Lower lobe of right lung (tissue), 2 donors: ENCODE measurements around the gene SHCBP1L. TPM values are rescaled to one million over a fixed set of nuclear protein-coding genes. Genes with fewer than 3 reads are reported as not detected.

Experiments used
- ATAC-seq, 2 donors: fragments of 200-7000 bp; cut with Tn5 transposase; one replicate each; pipeline ENCODE4 v1.9.1; 2020 to 2022; ENCODE audit warnings: mild to moderate bottlenecking in 2 of 2, moderate library complexity in 2 of 2
- DNase-seq: peaks from one replicate; pipeline ENCODE4 v3.0.0-alpha.2; 2020
- H3K27ac ChIP-seq: fragments of 200-600 bp; one replicate; pipeline ENCODE4 v1.8.0; 2022
- H3K27me3 ChIP-seq: fragments of 200-600 bp; one replicate; pipeline ENCODE4 v1.8.0; 2022; ENCODE audit warnings: low read depth
- H3K36me3 ChIP-seq: fragments of 200-600 bp; one replicate; pipeline ENCODE4 v1.8.0; 2022; ENCODE audit warnings: mild to moderate bottlenecking
- H3K4me1 ChIP-seq: fragments of 200-600 bp; one replicate; pipeline ENCODE4 v1.8.0; 2022
- H3K4me3 ChIP-seq: fragments of 200-600 bp; one replicate; pipeline ENCODE4 v1.8.0; 2022; ENCODE audit warnings: mild to moderate bottlenecking
- H3K9me3 ChIP-seq: fragments of 200-600 bp; one replicate; pipeline ENCODE4 v1.8.0; 2022
- CTCF ChIP-seq: fragments of 200-600 bp; IDR thresholded peaks from one replicate; pipeline ENCODE4 v1.8.0; 2022; ENCODE audit warnings: antibody characterized with exemption, mild to moderate bottlenecking
- intact Hi-C: fragments of 100-400 bp; cut with DNase I; formaldehyde crosslinking; loops from one replicate; pipeline ENCODE4 v1.11.0; 2022
- total RNA-seq: library from RNA; stranded (reverse); fragmentation: NEBNext Ultra II Directional; extraction: Animal tissue kit (Norgen Biotek cat#: 25700); gene quantifications from one replicate; pipeline ENCODE4 v1.2.1, GENCODE V29; 2021
- donor health status: DM: no; HTN: yes; CAD: no; lungs with severe emphysema.

Gene SHCBP1L
- total RNA-seq, 1 donor from 2014 or later, result not detected

GRCh38 chr1:182972231-182972630 lies 19.3 kb upstream of the SHCBP1L start:
- intact Hi-C loops, result no loop called here
- Histone ChIP-seq H3K4me3 (no peak overlapping the region), H3K27ac (no peak overlapping the region), H3K4me1 (no peaks in the 10 kb centered on the region), H3K36me3 (no peaks in the 10 kb centered on the region), H3K9me3 (no peaks in the 10 kb centered on the region), H3K27me3 (no peaks in the 10 kb centered on the region)
- DNase-seq, result no peak
- no peak for ATAC-seq
- TF ChIP-seq CTCF, result no peak

- DNase-seq, result no peak
- no peaks in the 10 kb centered on the region for H3K27me3 ChIP-seq
- no peak overlapping the region for H3K4me3 ChIP-seq
- H3K36me3 ChIP-seq, result no peaks in the 10 kb centered on the region
- TF ChIP-seq CTCF, result no peak
- no peak for ATAC-seq
- H3K4me1 ChIP-seq, result no peaks in the 10 kb centered on the region
- H3K9me3 ChIP-seq, result no peaks in the 10 kb centered on the region
- intact Hi-C loops, result no loop called here
- no peak overlapping the region for H3K27ac ChIP-seq
Observed at GRCh38 chr1:182971219-182971618, 18.3 kb upstream of the SHCBP1L start.

GRCh38 chr1:182968836-182969734 lies 16.1 kb upstream of the SHCBP1L start:
- H3K36me3 ChIP-seq, result no peaks in the 10 kb centered on the region
- intact Hi-C loops, result no loop called here
- DNase-seq (no peak), ATAC-seq (no peak)
- no peaks in the 10 kb centered on the region for H3K27me3 ChIP-seq
- no peak for TF ChIP-seq CTCF
- H3K4me1 ChIP-seq, result no peaks in the 10 kb centered on the region
- H3K27ac ChIP-seq, result no peak overlapping the region
- no peaks in the 10 kb centered on the region for H3K9me3 ChIP-seq
- no peak overlapping the region for H3K4me3 ChIP-seq

GRCh38 chr1:182968151-182968741 lies 15.3 kb upstream of the SHCBP1L start:
- no peak for TF ChIP-seq CTCF
- no peak overlapping the region for H3K4me3 ChIP-seq
- ATAC-seq (no peak), DNase-seq (no peak)
- no peaks in the 10 kb centered on the region for H3K36me3 ChIP-seq
- no peaks in the 10 kb centered on the region for H3K4me1 ChIP-seq
- intact Hi-C loops, result no loop called here
- H3K27ac ChIP-seq, result no peak overlapping the region
- H3K9me3 ChIP-seq, result no peaks in the 10 kb centered on the region
- no peaks in the 10 kb centered on the region for H3K27me3 ChIP-seq

- ATAC-seq, result no peak
Observed at GRCh38 chr1:182965861-182966260, 12.9 kb upstream of the SHCBP1L start.

More at GRCh38 chr1:182965861-182966260, 12.9 kb upstream of the SHCBP1L start:
- no peaks in the 10 kb centered on the region for H3K27me3 ChIP-seq
- H3K27ac ChIP-seq, result no peak overlapping the region
- no peak overlapping the region for H3K4me3 ChIP-seq
- intact Hi-C loops, result no loop called here
- no peaks in the 10 kb centered on the region for H3K36me3 ChIP-seq
- DNase-seq, result no peak
- no peak for TF ChIP-seq CTCF
- no peaks in the 10 kb centered on the region for H3K9me3 ChIP-seq
- H3K4me1 ChIP-seq, result peaks cover 5% of the 10 kb centered on the region
